GM23248 (cell line): ENCODE data around the gene MARK1.

Experiments
- EZH2 ChIP-seq: fragments of 200-600 bp; sonication (generic); IDR thresholded peaks from 2 replicates; pipeline ENCODE4 v1.6.1; 2018; ENCODE audit warnings: antibody characterized with exemption, mild to moderate bottlenecking; ENCODE audit not compliant: insufficient read depth, poor library complexity, severe bottlenecking
- EZH2phosphoT487 ChIP-seq: fragments of 200-600 bp; sonication (generic); IDR thresholded peaks from 2 replicates; pipeline ENCODE4 v1.6.1; 2018; ENCODE audit warnings: antibody characterized with exemption, moderate library complexity, mild to moderate bottlenecking, low read depth; ENCODE audit not compliant: insufficient read depth

GRCh38 chr1:220516722-220517042, 11.3 kb upstream of the MARK1 start:
- no peak for TF ChIP-seq EZH2
- TF ChIP-seq EZH2phosphoT487: no peak
